Omental fat pad (tissue), 4 donors: ENCODE results near the gene CHST9. TPM values are rescaled to one million over a fixed set of nuclear protein-coding genes. Genes with fewer than 3 reads are reported as not detected.

Experiments
- ATAC-seq: fragments of 150-250 bp; one replicate; pipeline ENCODE4 v1.9.1; 2016; ENCODE audit warnings: mild to moderate bottlenecking, moderate library complexity; ENCODE audit not compliant: low FRiP score
- DNase-seq: peaks from one replicate; pipeline ENCODE4 v3.0.0-alpha.2; 2019; ENCODE audit warnings: low spot score
- CTCF ChIP-seq, 3 donors: fragments of 450-650 bp; IDR thresholded peaks; one replicate each; pipeline ENCODE4 v1.5.1; 2016 to 2017; ENCODE audit warnings: antibody characterized with exemption in 3 of 3, mild to moderate bottlenecking in 3 of 3, moderate library complexity in 2 of 3
- total RNA-seq, 4 donors: library from RNA; depleted of rRNA; stranded (reverse); fragments of >200 nt; gene quantifications; one replicate each; pipeline ENCODE4 v1.1.0, GENCODE V29; 2016

The CHST9 gene
- total RNA-seq, 4 donors from 2014 or later, result under 0.01 TPM; not detected in 3

GRCh38 chr18:26909599-26910290, 275.4 kb downstream of the CHST9 start:
- no peak for TF ChIP-seq CTCF (IDR thresholded peaks at IDR 0.05)
- ATAC-seq (no peak), DNase-seq (no peak)

- TF ChIP-seq CTCF (IDR thresholded peaks at IDR 0.05), result no peak
- ATAC-seq (no peak), DNase-seq (no peak)
Observed at GRCh38 chr18:26908906-26909305, 276.2 kb downstream of the CHST9 start.

- DNase-seq, result no peak
- TF ChIP-seq CTCF (IDR thresholded peaks at IDR 0.05), result no peak
- no peak for ATAC-seq
Observed at GRCh38 chr18:26902291-26902690, 282.8 kb downstream of the CHST9 start.

GRCh38 chr18:26901020-26901419, 284.1 kb downstream of the CHST9 start:
- no peak for TF ChIP-seq CTCF (IDR thresholded peaks at IDR 0.05)
- ATAC-seq (no peak), DNase-seq (no peak)

GRCh38 chr18:26894426-26894825, 290.7 kb downstream of the CHST9 start:
- ATAC-seq (no peak), DNase-seq (no peak)
- TF ChIP-seq CTCF (IDR thresholded peaks at IDR 0.05), result no peak

GRCh38 chr18:26893996-26894395, 291.1 kb downstream of the CHST9 start:
- ATAC-seq (no peak), DNase-seq (no peak)
- TF ChIP-seq CTCF (IDR thresholded peaks at IDR 0.05), result no peak

- ATAC-seq (no peak), DNase-seq (no peak)
- TF ChIP-seq CTCF (IDR thresholded peaks at IDR 0.05), result no peak
Observed at GRCh38 chr18:26888259-26888658, 296.8 kb downstream of the CHST9 start.
